H9 (cell line): ENCODE measurements around the gene FHIT. TPM values are rescaled to one million over a fixed set of nuclear protein-coding genes. Genes with fewer than 3 reads are reported as not detected.

Experiments
- DNase-seq: peaks from one replicate; pipeline ENCODE4 v3.0.0-alpha.2; 2017
- H2AFZ ChIP-seq: one replicate; pipeline ENCODE4 v1.6.1; 2013; ENCODE audit warnings: mild to moderate bottlenecking, low read length, control low read depth, moderate library complexity
- H2AK5ac ChIP-seq: 2 replicates; pipeline ENCODE4 v1.6.1; 2013; ENCODE audit warnings: low read length, control low read depth, mixed read lengths; ENCODE audit not compliant: insufficient read length
- H2BK120ac ChIP-seq: one replicate; pipeline ENCODE4 v1.6.1; 2013; ENCODE audit warnings: low read depth, mild to moderate bottlenecking, low read length, control low read depth, inconsistent platforms; ENCODE audit not compliant: poor library complexity, severe bottlenecking
- H2BK12ac ChIP-seq: 2 replicates; pipeline ENCODE4 v1.6.1; 2013; ENCODE audit warnings: low read length, control low read depth, mixed read lengths, low read depth; ENCODE audit not compliant: insufficient read length
- H2BK15ac ChIP-seq: 2 replicates; pipeline ENCODE4 v1.6.1; 2013; ENCODE audit warnings: low read depth, low read length, control low read depth
- H2BK20ac ChIP-seq: one replicate; pipeline ENCODE4 v1.6.1; 2013; ENCODE audit warnings: low read depth, mild to moderate bottlenecking, low read length, control low read depth, inconsistent platforms; ENCODE audit not compliant: poor library complexity, severe bottlenecking
- H2BK5ac ChIP-seq: 2 replicates; pipeline ENCODE4 v1.6.1; 2013; ENCODE audit warnings: low read length, control low read depth, mixed read lengths; ENCODE audit not compliant: insufficient read length
- H3K14ac ChIP-seq: 2 replicates; pipeline ENCODE4 v1.6.1; 2013; ENCODE audit warnings: low read length, control low read depth; ENCODE audit not compliant: insufficient read depth
- H3K18ac ChIP-seq: 2 replicates; pipeline ENCODE4 v1.6.1; 2013; ENCODE audit warnings: low read depth, mild to moderate bottlenecking, mixed read lengths, low read length, control low read depth; ENCODE audit not compliant: insufficient read length
- H3K23ac ChIP-seq: 2 replicates; pipeline ENCODE4 v1.6.1; 2013; ENCODE audit warnings: low read length, control low read depth, mixed read lengths, low read depth; ENCODE audit not compliant: insufficient read length
- H3K23me2 ChIP-seq: 2 replicates; pipeline ENCODE4 v1.6.1; 2013; ENCODE audit warnings: low read depth, mild to moderate bottlenecking, mixed read lengths, low read length, control low read depth; ENCODE audit not compliant: insufficient read length, poor library complexity, severe bottlenecking
- H3K27ac ChIP-seq: 2 replicates; pipeline ENCODE4 v1.5.1; 2013; ENCODE audit warnings: low read length, control low read depth, mixed read lengths, low read depth; ENCODE audit not compliant: insufficient read length
- H3K27me3 ChIP-seq: 2 replicates; pipeline ENCODE4 v1.6.1; 2013; ENCODE audit warnings: low read length, control low read depth, inconsistent platforms; ENCODE audit not compliant: insufficient read depth
- H3K4ac ChIP-seq: 2 replicates; pipeline ENCODE4 v1.6.1; 2013; ENCODE audit warnings: low read depth, mild to moderate bottlenecking, control low read depth, inconsistent platforms, low read length, moderate library complexity
- H3K4me1 ChIP-seq: 2 replicates; pipeline ENCODE4 v1.6.1; 2013; ENCODE audit warnings: low read length, control low read depth, inconsistent platforms; ENCODE audit not compliant: insufficient read depth
- H3K4me2 ChIP-seq: 2 replicates; pipeline ENCODE4 v1.6.1; 2013; ENCODE audit warnings: low read length, control low read depth, mixed read lengths; ENCODE audit not compliant: insufficient read length, insufficient read depth
- H3K56ac ChIP-seq: 2 replicates; pipeline ENCODE4 v1.6.1; 2013; ENCODE audit warnings: low read depth, mild to moderate bottlenecking, mixed read lengths, low read length, control low read depth; ENCODE audit not compliant: insufficient read length
- H3K79me1 ChIP-seq: 2 replicates; pipeline ENCODE4 v1.6.1; 2013; ENCODE audit warnings: low read depth, mild to moderate bottlenecking, moderate library complexity, low read length, control low read depth, inconsistent platforms; ENCODE audit not compliant: insufficient read depth, poor library complexity, severe bottlenecking
- H3K79me2 ChIP-seq: 2 replicates; pipeline ENCODE4 v1.6.1; 2013; ENCODE audit warnings: low read length, control low read depth, inconsistent platforms; ENCODE audit not compliant: insufficient read depth
- H3K9ac ChIP-seq: 2 replicates; pipeline ENCODE4 v1.6.1; 2013; ENCODE audit warnings: low read length, control low read depth, mixed read lengths; ENCODE audit not compliant: insufficient read length; ENCODE audit errors: extremely low read depth
- H3K9me3 ChIP-seq: one replicate; pipeline ENCODE4 v1.6.1; 2013; ENCODE audit warnings: low read depth, low read length, inconsistent platforms; ENCODE audit not compliant: control insufficient read depth
- H3T11ph ChIP-seq: one replicate; pipeline ENCODE4 v1.6.1; 2013; ENCODE audit warnings: mild to moderate bottlenecking, low read length, control low read depth, inconsistent platforms
- H4K20me1 ChIP-seq: one replicate; pipeline ENCODE4 v1.6.1; 2013; ENCODE audit not compliant: control insufficient read depth, insufficient read length, insufficient read depth
- H4K5ac ChIP-seq: 2 replicates; pipeline ENCODE4 v1.6.1; 2013; ENCODE audit warnings: low read depth, mild to moderate bottlenecking, mixed read lengths, low read length, control low read depth; ENCODE audit not compliant: insufficient read length
- H4K8ac ChIP-seq: replicated peaks from 2 replicates; pipeline ENCODE4 v1.6.1; 2013; ENCODE audit warnings: low read length, control low read depth, mixed read lengths, low read depth; ENCODE audit not compliant: insufficient read length
- H4K91ac ChIP-seq: 2 replicates; pipeline ENCODE4 v1.6.1; 2013; ENCODE audit warnings: low read depth, mild to moderate bottlenecking, moderate library complexity, mixed read lengths, low read length, control low read depth; ENCODE audit not compliant: insufficient read length
- H3K27ac Mint-ChIP-seq, 3 experiments: 2 replicates in 2 of 3; 3 replicates in 1 of 3; pipeline ENCODE4 v1.8.0; 2020 to 2021; ENCODE audit warnings: mixed read lengths in 3 of 3, mild to moderate bottlenecking in 1 of 3, moderate library complexity in 1 of 3
- H3K27me3 Mint-ChIP-seq: 2 replicates; pipeline ENCODE4 v1.8.0; 2021; ENCODE audit warnings: low read depth, mild to moderate bottlenecking, moderate library complexity, mixed read lengths
- H3K36me3 Mint-ChIP-seq, 3 experiments: 2 replicates in 2 of 3; 3 replicates in 1 of 3; pipeline ENCODE4 v1.8.0; 2020 to 2021; ENCODE audit warnings: low read depth in 3 of 3, mixed read lengths in 3 of 3; ENCODE audit not compliant: insufficient read depth in 1 of 3
- H3K4me1 Mint-ChIP-seq, 2 experiments: 2 replicates each; pipeline ENCODE4 v1.8.0; 2020; ENCODE audit warnings: mixed read lengths in 2 of 2
- H3K4me3 Mint-ChIP-seq, 2 experiments: 2 replicates in 1 of 2; 3 replicates in 1 of 2; pipeline ENCODE4 v1.8.0; 2020 to 2021; ENCODE audit warnings: mild to moderate bottlenecking in 2 of 2, mixed read lengths in 2 of 2, moderate library complexity in 1 of 2
- H3K9me3 Mint-ChIP-seq, 2 experiments: 2 replicates in 1 of 2; 3 replicates in 1 of 2; pipeline ENCODE4 v1.8.0; 2020; ENCODE audit warnings: mild to moderate bottlenecking in 2 of 2, mixed read lengths in 2 of 2, moderate library complexity in 1 of 2
- CTCF ChIP-seq: fragments of 200-600 bp; sonication (generic); conservative IDR thresholded peaks from 3 replicates; pipeline ENCODE4 v1.8.0; 2021; ENCODE audit warnings: antibody characterized with exemption, mild to moderate bottlenecking
- total RNA-seq: library from RNA; stranded (reverse); gene quantifications from 2 replicates; pipeline ENCODE4 v1.2.1, GENCODE V29; 2021

Gene FHIT
- total RNA-seq, 1 experiment from 2014 or later: 3.0 TPM

- H3K18ac ChIP-seq: no peak overlapping the region
Measured at GRCh38 chr3:60798456-60798855, 452.8 kb downstream of the FHIT start.

More at GRCh38 chr3:60798456-60798855, 452.8 kb downstream of the FHIT start:
- H3K56ac ChIP-seq: no peak overlapping the region
- H3K27ac ChIP-seq: no peak overlapping the region
- peaks cover 0 to 5% (median 0%) of the 10 kb centered on the region in 3 experiments; a peak in 2 of 7 replicates for H3K36me3 Mint-ChIP-seq
- no peaks in the 10 kb centered on the region for H3K4me1 ChIP-seq
- no peak overlapping the region for H4K8ac ChIP-seq
- H3K4me3 Mint-ChIP-seq: no peak overlapping the region
- H3K27me3 ChIP-seq: no peaks in the 10 kb centered on the region
- no peak for DNase-seq
- no peak overlapping the region for H3K14ac ChIP-seq
- H3K9me3 ChIP-seq: no peaks in the 10 kb centered on the region
- H3K4me2 ChIP-seq: no peak overlapping the region
- no peaks in the 10 kb centered on the region for H3K9me3 Mint-ChIP-seq
- no peaks in the 10 kb centered on the region for H3K27me3 Mint-ChIP-seq
- peaks cover 3 to 4% of the 10 kb centered on the region in 2 experiments; a peak in 3 of 4 replicates for H3K4me1 Mint-ChIP-seq
- H2AK5ac ChIP-seq: no peak overlapping the region
- H3T11ph ChIP-seq: no peak overlapping the region
- H4K5ac ChIP-seq: no peak overlapping the region
- H3K79me1 ChIP-seq: no peaks in the 10 kb centered on the region
- H2BK15ac ChIP-seq: no peak overlapping the region
- no peak overlapping the region for H2BK120ac ChIP-seq
- H2AFZ ChIP-seq: no peak overlapping the region
- H2BK12ac ChIP-seq: no peak overlapping the region
- no peak overlapping the region for H2BK5ac ChIP-seq
- H4K91ac ChIP-seq: no peak overlapping the region
- H3K4ac ChIP-seq: no peak overlapping the region
- no peaks in the 10 kb centered on the region for H3K79me2 ChIP-seq
- no peak for TF ChIP-seq CTCF
- no peak overlapping the region for H3K9ac ChIP-seq
- no peaks in the 10 kb centered on the region for H4K20me1 ChIP-seq
- no peak overlapping the region for H3K27ac Mint-ChIP-seq
- no peak overlapping the region for H3K23ac ChIP-seq
- H2BK20ac ChIP-seq: no peak overlapping the region
- H3K23me2 ChIP-seq: no peaks in the 10 kb centered on the region
